Anterior cingulate cortex (tissue), 58 donors: ENCODE data around the gene FBXO42.
"Not testable (repeated sequence)": the region's sequence is repeated elsewhere in the genome, so short reads cannot be mapped to it uniquely, and the experiment has no call there.

Experiments
- DNase-seq, 58 donors: peaks; one replicate each; lab custom pipeline; 2025; lab: John Stamatoyannopoulos, UW

Gene FBXO42

DNA sequence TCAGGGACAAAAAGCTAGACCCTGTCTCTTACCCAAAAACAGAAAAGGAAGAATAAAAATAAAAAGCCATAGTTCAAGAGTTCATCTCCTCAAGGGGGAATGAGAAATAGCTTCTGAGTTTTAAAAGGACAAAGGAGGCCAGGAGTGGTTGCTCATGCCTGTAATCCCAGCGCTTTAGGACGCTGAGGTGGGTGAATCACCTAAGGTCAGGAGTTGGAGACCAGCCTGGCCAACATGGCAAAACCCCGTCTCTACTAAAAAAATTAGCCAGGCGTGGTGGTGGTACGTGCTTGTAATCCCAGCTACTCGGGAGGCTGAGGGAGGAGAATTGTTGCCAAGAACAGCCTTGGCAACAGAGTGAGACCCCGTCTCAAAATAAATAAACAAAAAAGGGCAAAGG lies 76.7 kb downstream of the FBXO42 start:
- no peak for DNase-seq

DNA sequence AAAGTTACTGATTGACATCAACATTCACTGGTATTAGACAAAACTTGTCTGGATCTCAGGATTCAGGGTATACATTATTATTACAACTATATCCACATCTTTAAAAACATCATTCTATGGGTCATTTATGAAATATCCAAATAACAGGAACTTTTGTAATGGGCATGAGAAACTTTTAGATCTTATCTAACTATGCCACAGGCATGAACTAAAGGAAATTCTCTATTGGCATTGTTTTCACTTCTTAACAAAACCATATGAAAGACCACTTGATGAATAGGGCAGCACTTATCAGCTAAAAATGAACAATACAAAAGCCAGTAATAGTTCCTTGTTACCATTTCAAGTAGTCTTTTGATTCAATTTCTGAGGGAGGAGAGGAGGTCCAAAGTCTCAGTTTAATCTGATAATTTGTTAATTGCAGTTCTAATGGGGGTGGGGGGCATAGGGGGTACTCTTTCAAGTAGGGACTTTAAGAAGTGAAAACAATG lies 84.5 kb downstream of the FBXO42 start:
- no peak for DNase-seq

DNA sequence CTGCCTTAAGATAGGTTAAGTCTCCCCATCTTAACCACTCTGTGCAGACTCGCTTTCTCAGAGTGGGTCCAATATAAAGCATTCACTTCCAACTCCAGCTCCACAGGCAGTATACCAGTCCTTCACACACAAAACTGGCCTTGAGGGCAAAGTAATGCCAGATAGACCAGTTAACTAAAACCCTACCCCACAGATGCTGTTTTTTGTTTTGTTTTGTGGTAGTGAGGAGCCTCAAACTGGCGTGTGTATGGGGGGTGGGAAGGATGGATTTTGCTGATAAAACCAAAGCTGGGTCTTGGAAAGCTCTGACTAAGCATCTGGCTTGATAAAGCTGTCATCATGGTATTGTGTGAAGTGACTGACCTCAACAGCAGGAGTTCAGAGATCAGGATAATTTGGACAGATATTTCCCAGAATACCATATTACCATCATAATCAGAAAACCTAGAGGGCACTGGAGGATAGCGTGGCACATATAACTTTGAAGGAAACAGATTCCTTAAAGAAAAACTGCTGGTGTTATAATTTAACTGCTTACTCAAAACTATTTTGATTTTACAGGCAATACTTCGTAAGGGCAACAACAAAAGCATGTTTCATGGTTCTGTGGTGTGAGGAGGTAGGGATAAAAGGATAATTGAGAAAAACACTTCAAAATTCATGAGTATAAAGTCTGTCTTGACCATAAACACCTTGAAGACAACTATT lies 85.7 kb downstream of the FBXO42 start:
- DNase-seq: no peak

DNA sequence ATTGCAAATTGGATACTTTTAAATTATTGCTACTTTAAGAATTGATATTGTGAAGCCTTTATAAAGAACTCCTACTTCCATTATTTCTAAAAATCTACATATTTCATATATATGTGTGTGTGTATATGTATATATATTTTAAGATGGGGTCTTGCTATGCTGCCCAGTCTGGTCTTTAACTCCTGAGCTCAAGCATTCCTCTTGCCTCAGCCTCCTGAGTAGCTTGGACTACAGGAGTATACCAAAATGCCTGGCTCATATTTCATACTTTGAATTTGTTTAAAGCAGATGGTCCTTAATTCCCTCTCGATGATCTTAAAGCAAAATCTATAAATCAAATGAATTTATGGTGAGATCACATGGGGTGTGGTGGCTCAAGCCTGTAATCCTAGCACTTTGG lies 90.2 kb downstream of the FBXO42 start:
- no peak for DNase-seq

DNA sequence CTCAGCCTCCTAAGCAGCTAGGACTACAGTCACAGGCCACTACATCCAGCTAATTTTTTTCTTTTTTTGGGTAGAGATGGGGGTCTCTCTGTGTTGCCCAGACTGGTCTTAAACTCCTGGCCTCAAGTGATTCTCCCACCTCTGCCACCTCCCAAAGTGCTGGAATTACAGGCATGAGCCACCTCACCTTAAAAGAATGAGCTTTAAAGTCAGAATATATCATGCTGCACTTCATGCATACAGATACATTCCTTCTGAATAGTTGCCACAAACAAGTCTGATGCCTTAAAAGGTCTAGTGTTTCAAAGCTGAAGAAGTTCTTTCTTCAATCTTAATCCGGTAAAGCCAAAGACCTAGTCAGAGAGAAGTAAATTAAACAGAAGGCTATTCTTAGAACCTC lies 91.5 kb downstream of the FBXO42 start:
- DNase-seq: no peak

DNA sequence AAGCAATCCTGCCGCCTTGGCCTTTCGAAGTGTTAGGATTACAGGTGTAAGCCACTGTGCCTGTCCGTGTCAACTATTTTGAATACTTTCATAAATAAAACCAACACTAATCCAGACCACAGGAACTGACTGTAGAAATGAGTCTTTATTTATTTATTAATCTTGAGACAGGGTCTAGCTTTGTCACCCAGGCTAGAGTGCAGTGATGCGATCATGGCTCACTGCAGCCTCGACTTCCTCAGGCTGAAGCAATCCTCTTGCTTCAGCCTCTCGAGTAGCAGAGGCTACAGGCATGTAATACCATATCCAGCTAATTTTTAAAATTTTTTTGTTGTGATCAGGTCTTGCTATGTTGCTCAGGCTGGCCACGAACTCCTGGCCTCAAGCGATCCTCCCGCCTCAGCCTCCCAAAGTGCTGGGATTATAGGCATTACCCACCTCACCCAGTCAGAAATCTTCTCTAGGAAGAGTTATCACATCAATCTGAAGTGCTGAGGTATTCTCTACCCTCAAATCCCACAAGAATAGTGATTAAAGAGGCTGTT lies 93.6 kb downstream of the FBXO42 start:
- no peak for DNase-seq

DNA sequence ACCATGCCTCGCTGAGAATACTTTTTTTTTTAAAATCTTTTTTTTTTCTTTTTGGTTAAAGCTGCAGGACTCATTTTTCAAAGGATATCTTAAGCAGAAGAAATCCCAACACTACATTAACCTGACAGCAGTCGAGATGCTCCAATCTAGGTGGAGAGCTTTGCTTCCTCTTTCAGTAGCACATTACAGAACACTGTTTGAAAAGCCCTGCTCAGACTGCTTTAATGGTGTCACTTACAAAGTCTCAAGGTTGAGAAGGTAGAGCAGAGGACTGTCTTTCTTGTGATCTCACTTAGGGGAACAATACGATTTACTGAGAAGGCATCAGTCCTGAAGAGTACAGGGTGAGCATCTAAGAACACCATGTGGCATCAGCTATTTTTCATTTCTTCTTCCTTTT lies 94.3 kb downstream of the FBXO42 start:
- DNase-seq: no peak

DNA sequence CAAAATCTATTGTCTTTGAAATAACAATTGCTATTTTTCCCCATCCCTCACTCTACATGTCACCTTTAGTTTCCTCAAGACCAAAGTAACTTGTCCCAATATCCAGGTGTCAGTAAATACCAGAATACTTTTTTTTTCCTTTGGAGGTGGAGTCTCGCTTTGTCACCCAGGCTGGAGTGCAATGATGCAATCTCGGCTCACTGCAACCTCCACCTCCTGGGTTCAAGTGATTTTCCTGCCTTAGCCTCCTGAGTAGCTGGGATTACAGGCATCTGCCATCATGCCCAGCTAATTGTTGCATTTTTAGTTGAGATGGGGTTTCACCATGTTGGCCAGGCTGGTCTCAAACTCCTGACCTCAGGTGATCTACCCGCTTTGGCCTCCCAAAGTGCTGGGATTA lies 94.7 kb downstream of the FBXO42 start:
- DNase-seq: not testable (repeated sequence)

DNA sequence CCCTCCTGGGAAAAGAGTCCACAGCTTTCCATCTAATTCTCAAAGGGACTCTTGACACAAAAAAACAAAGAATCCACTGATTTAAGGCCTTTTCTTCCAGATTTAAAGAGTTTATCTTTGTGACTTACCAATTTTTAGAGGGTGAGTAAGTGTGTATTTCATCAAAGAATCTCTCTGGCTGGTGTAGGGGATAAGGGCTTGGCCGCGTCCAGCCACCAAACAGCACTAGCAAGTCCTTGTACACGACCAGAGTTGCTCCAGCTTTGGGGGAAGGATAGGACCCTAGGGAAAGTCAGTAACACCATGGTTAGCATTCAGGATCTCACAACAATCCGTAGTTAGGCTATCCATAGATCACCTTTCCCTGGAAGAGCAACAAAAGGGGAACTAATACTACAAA lies 95.8 kb downstream of the FBXO42 start:
- no peak for DNase-seq

DNA sequence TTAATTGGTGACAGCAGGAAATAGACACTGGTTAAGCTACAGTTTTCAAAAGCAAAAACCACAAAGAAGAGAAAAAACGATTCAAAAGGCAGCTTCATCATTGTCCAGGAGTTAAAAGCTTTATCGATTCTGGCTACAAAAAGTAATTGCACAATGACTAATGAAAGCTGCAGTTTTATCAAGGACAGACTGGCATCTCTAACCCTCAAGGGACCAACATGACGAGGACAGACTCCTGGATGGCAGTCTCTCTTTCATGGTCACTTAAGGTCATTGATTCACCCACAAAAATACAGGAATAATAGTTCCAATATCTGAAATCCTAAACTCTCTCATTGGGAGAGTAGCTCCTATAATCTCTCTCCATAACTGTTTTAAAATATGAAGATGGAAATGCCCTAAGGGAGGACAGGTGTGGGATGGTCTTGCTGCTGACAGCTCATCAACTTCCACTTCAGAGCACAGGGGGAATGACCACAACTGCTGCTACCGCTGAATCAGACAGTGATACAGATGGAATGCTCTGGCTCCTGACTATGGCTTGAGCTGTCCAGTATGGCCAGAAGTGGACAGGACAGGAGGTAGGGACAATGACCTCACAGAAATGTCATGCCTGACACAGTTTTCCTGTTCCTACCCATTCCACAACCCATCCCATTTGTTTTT lies 97.9 kb downstream of the FBXO42 start:
- DNase-seq: no peak

DNA sequence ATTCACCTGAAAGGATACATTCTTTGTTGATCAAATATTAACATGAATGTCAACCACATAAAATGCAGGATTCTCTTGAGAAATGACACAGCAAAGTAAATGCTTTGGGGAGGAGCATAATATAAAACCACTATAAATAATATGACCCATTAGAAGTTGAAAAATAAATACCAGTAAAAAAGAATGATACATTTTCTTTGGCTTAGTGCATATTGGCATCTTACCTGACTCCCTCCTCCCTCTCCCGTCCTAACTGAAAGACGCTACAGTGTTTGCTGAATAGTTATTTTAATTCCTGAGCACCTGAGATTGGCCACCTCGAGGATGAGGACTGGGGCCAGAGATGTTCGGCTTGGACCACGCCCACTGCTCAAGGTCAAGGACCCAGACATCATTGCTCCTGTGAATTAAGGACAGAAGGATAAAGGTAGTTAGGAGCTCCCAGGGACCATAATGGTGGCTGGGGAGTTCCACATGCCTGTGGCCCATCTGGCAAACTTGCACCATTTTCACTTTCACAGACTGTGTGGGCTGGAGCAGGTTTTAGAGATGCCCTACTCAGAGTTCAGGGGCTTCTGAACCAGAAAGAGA lies 98.9 kb downstream of the FBXO42 start:
- DNase-seq: no peak

DNA sequence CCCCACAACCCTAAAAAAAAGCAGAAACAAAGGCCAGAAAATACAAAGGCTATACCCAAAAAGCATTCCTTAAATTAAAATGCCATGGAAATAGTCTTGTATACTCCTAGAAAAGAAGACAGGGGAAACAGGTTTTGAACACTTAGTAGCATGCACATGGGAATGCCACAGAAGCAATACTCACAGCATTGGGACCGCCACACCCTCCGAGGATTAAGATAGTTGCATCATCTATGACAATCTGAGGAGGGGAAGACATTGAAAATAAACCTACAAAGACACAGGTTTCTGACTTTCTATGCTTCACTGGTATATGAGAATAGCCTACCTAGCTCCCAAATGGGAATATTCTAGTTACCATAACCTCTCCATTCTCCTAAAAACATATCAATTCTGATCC lies 99.4 kb downstream of the FBXO42 start:
- DNase-seq: no peak

DNA sequence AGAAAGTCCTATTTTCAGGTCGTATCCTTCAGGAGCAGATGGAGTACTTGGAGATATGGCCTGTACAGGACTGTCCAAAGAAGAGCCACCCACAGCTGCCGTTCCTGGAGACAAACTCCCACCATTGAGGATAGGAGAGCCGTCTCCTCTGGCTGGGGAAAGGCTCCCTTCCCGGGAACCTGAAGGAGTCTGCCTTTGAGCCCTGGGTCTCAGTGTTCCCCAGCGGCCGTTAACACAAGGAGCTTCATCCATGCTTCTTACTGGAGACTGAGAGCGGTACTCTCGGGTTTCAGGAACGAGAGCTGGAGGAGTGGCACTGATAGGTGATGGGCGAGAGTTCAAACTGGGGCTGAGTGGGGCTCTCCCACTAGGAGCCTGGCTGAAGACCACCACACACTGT lies 100.9 kb downstream of the FBXO42 start:
- no peak for DNase-seq

DNA sequence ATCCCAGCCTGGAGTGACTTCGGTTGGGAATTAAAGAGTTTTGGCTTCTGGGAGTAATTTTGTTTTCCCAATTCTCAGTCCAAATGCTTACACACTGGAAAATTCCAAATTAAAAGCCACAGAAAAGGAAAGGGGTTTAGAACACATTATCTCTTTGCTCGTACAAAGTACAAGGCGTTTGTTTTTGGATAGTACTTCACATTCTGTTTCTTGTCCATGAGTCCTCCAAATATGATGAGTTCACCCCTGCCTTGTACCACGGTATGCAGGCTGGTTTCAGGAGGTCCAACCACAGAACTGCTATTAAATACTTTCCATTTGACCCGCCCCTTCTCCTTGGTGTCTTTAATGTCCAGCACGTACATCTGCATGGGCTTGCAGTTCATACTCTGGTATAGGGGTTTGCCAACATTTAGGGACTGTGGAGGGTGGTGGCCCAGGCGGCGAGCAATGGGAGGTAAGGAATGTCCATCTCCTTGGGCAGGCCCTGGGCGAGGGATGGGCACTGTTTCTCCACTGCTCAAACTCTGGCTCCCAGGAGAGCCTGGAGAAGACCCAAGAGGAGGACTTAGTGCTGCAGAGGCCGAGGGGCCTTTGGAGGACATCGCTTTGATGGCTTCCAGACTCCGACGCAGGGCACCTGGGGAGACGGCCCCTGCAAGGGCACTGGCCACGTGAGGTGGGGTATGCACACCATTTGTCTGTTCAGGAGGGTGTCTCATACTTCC lies 101.6 kb downstream of the FBXO42 start:
- DNase-seq: no peak

DNA sequence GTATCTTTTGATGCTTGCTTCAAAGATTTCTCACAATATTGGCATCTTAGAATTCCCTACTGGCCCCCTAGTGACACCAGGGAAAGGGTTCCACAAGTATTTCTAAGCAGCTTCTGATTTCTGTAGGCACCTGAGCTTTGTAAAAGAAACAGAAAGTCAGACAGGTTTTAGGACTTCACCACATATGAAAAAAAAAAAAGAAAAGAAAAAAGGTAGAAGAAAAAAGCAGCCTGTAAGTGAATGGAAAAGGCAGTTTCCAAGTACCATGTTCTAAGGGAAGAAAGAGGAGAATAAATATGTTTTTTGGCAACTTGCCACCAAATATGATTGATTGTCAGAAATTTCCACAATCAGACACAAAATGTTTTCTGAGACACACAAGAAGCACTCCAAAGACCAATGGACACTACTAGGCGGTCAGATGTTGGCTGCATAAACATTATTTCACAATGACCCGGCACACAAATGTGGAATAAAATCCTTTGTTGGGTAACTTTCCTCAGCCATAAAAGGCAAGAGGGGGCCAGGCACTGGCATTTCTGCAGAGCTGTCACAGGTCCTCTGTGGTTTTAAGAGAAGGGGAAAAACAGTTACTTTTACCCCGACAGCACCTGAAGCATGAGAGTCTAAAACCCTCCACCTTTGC lies 102.6 kb downstream of the FBXO42 start:
- DNase-seq: no peak

DNA sequence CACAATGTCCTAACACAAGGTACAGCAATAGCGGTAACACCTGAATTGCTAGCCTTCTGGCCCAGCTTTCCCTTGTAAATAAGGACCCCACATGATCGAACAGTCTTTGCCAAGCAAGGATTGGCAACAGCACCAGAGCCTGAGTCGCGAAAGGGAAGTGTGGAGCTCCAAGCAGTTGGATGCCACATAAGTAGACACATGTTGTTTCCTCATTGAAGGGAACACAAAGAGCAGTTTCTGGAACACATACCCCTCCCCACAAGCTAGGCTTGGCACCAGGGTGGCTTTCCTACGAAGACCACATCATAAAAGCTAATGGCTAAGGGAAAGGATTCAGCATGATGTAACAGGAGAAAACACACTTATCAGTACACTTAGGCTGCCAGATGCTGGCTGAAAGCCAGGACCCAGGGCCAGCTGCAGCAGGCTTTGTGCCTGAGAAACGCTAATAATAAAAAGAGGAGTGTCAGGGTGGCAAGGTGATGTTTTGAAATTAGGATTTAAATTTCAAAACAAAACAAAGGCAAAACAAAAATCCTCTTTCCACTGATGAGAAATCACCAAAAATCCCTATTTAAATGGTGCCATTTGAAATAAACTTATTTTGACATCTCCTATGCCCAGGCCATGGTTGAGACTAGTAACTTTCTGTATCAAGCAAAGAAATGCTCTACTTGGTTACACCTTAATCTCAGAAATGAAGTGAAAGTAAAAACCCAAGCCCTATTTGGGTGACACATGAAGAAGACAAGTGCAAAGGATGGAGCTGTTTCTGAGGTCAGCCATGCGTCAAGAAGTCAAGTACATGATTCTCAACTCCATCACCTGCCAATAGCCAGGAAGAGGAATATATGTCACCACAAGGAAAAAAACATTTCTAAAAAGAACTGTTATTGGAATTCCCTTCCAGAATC lies 103.4 kb downstream of the FBXO42 start:
- peak in 54 of 58 donors; percentile 17 to 95 (median 69) for DNase-seq

DNA sequence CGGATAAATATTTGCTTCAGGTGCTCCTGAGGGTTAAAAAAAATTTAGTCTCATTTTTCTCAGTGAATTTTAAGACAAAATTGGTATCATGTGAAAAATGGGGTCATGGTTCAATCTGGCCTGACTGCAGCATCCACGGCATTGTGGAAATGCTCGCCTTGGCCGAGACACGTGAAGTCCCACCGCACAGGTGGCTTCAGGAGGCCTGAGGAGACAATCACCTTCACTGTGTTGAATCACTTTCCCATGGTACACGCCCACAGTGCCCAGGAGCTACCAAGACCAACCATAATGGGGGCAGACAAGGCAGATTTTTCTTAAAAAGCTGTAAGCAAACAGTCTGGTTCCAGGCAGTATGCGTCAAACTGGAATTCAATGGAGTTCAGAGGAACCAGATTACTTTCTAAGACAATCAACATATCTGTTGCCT lies 104.3 kb downstream of the FBXO42 start:
- DNase-seq: no peak

DNA sequence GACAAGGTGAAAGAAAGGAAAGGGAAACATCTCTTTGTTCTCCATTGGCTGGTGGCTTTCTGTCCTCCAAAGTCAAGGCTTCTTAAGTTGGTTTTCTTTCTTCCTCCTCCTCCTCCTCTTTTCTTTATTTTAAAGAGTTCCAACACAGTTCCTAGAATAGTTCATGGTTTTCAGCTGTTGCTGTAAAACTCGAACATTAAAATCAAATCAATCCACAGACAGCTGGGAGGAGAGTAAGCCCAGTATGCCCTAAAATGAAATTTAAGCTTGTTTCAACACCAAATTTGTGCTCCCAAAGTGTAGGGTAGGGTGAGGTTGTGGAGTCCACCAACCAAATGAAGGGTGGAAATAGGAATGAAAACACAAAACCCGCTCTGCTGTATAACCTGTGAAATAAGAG lies 104.8 kb downstream of the FBXO42 start:
- no peak for DNase-seq

DNA sequence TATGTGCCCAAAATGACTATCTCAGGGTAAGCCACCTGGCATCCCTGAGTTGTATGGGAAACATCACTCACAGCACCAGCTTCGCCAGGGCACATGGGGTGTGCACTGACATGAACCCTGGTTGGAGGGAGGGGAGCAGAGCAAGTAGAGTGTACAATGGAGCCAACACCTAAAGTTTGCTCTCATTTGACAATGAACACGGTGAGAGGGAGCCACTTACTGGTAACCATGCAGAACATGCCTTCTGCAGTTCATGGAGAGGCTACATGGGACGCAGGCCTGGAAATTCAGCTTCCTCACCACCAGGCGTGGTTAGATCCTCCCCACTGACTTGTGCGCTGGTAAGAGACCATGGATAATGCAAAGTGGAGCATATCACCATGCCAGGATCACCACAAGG lies 105.3 kb downstream of the FBXO42 start:
- peak in 1 of 58 donors; percentile 5 for DNase-seq
